Gastrocnemius medialis (tissue), 4 donors: ENCODE data around the gene SRGAP3.

Experiments
- CTCF ChIP-seq, 5 experiments: fragments of 450-650 bp in 3 of 5; fragments of 200-600 bp in 2 of 5; sonication (generic) in 2 of 5; IDR thresholded peaks in 4 of 5; conservative IDR thresholded peaks in 1 of 5; 1 replicate in 4 of 5; 2 replicates in 1 of 5; pipeline ENCODE4 v1.5.1; 2016 to 2019; ENCODE audit warnings: antibody characterized with exemption in 5 of 5, mild to moderate bottlenecking in 3 of 5, moderate library complexity in 3 of 5
- POLR2A ChIP-seq, 2 donors: fragments of 450-650 bp; IDR thresholded peaks; one replicate each; pipeline ENCODE4 v1.6.1; 2017; ENCODE audit warnings: antibody characterized with exemption in 2 of 2, mild to moderate bottlenecking in 2 of 2, moderate library complexity in 2 of 2

GRCh38 chr3:8992854-8993253 lies 256.6 kb downstream of the SRGAP3 start:
- no peak for TF ChIP-seq CTCF (IDR thresholded peaks at IDR 0.05 in 4 of 5, conservative IDR thresholded peaks at IDR 0.05 in 1 of 5)
- no peak for TF ChIP-seq POLR2A (IDR thresholded peaks at IDR 0.05)
